ENCODE results near the gene ENG.

DNA sequence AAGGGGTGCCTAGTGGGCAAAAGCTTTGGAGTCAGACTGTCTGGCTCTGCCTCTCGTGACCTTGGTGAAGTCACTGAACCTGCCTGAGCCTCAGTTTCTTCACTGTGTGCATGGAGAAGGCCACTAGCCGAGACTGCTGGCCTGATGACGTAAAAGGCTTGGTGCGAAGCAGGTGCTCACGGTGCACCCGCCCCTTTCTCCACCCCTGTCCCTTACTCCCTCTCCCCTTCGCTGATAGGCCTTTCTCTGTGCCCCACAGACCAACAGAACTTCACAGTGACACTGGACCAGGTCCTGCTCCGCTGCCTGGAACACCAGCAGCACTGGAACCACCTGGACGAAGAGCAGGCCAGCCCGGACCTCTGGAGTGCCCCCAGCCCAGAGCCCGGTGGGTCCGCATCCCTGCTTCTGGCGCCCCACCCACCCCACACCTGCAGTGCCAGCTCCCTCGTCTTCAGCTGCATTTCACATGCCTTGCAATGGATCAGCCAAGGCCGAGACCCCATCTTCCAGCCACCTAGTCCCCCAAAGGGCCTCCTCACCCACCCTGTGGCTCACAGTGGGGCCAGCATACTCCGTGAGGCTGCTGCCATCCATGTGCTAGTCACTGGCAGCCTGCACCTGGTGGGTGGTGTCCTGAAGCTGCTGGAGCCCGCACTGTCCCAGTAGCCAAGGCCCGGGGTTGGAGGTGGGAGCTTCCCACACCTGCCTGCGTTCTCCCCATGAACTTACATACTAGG, 41.4 kb downstream of the ENG start:
- TF ChIP-seq, protein P1, sequence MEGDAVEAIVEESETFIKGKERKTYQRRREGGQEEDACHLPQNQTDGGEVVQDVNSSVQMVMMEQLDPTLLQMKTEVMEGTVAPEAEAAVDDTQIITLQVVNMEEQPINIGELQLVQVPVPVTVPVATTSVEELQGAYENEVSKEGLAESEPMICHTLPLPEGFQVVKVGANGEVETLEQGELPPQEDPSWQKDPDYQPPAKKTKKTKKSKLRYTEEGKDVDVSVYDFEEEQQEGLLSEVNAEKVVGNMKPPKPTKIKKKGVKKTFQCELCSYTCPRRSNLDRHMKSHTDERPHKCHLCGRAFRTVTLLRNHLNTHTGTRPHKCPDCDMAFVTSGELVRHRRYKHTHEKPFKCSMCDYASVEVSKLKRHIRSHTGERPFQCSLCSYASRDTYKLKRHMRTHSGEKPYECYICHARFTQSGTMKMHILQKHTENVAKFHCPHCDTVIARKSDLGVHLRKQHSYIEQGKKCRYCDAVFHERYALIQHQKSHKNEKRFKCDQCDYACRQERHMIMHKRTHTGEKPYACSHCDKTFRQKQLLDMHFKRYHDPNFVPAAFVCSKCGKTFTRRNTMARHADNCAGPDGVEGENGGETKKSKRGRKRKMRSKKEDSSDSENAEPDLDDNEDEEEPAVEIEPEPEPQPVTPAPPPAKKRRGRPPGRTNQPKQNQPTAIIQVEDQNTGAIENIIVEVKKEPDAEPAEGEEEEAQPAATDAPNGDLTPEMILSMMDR (IDR thresholded peaks at IDR 0.05): no peak
- no peak for TF ChIP-seq POLR2A (IDR thresholded peaks at IDR 0.05)

All from lower leg skin (tissue), 3 donors.